Ovary (tissue), 3 donors: ENCODE results near the gene HYI.

Experiments used
- EP300 ChIP-seq: sonication (generic); formaldehyde crosslinking; IDR thresholded peaks from one replicate; pipeline ENCODE4 v1.6.1; 2017; ENCODE audit warnings: antibody characterized with exemption
- POLR2A ChIP-seq: fragments of 450-650 bp; IDR thresholded peaks from one replicate; pipeline ENCODE4 v1.6.1; 2017; ENCODE audit warnings: antibody characterized with exemption, mild to moderate bottlenecking, moderate library complexity
- TF ChIP-seq, protein P1 (sequence below), 3 donors: fragments of 450-650 bp in 2 of 3; fragments of 200-600 bp in 1 of 3; IDR thresholded peaks; one replicate each; pipeline versions ENCODE4 v1.5.1 to v1.8.0; 2016 to 2022; ENCODE audit warnings: antibody characterized with exemption in 3 of 3, mild to moderate bottlenecking in 1 of 3
- donor health status: DM: no; HTN: no; CAD: no.

DNA sequence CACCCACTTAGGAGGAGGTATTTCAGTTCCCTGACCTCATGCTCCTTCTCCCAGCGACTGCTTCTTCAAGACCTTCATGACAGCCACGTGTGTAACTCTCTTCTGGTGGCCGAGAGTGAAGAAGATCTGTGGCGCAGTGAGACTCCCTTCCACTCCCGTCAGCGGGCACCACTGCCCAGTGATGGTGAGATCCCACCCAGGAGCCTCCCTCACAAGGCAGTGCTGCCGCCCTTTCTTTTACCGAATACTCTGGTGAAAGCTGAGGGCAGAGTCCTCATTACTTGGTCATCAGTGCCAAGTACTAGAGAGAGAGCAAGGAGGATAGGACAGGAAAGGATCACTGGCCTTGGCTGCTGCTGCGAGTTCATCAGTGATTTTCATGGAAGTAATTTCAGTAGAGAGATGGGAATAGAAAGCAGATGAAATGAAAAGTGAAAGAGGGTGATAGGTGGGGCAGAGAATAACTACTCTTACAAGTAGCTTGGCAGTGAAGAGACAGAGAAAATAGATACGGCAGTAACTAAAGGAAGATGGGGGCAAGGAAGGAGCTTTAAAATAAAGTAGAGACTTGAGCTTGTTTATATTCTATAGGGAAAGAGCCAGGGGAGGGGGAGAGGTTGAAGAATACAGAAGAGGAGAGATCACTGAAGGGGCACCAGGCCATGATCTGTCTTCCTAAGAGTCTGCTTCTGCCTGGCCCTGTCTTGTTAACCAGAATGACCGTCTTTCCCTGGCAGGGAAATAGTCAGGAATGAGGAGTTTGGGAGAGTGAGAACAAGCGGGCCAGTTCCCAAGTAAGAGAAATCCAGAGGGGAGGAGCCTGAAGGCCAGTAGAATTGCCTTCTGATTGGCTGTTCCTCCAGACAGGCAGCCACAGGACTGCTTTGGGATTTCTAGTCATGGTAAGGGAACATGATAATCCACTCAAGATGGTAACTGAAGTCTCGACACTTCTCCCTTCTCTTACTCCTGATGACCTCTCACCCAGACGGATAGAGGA is 18.3 kb downstream of the HYI start:
- TF ChIP-seq, protein P1, sequence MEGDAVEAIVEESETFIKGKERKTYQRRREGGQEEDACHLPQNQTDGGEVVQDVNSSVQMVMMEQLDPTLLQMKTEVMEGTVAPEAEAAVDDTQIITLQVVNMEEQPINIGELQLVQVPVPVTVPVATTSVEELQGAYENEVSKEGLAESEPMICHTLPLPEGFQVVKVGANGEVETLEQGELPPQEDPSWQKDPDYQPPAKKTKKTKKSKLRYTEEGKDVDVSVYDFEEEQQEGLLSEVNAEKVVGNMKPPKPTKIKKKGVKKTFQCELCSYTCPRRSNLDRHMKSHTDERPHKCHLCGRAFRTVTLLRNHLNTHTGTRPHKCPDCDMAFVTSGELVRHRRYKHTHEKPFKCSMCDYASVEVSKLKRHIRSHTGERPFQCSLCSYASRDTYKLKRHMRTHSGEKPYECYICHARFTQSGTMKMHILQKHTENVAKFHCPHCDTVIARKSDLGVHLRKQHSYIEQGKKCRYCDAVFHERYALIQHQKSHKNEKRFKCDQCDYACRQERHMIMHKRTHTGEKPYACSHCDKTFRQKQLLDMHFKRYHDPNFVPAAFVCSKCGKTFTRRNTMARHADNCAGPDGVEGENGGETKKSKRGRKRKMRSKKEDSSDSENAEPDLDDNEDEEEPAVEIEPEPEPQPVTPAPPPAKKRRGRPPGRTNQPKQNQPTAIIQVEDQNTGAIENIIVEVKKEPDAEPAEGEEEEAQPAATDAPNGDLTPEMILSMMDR (IDR thresholded peaks at IDR 0.05), result no peak
- no peak for TF ChIP-seq POLR2A
- no peak for TF ChIP-seq EP300
